Measurements from ENCODE around the gene SFI1.
"Not testable (repeated sequence)": the region's sequence is repeated elsewhere in the genome, so short reads cannot be mapped to it uniquely, and the experiment has no call there.

Gene SFI1

DNA sequence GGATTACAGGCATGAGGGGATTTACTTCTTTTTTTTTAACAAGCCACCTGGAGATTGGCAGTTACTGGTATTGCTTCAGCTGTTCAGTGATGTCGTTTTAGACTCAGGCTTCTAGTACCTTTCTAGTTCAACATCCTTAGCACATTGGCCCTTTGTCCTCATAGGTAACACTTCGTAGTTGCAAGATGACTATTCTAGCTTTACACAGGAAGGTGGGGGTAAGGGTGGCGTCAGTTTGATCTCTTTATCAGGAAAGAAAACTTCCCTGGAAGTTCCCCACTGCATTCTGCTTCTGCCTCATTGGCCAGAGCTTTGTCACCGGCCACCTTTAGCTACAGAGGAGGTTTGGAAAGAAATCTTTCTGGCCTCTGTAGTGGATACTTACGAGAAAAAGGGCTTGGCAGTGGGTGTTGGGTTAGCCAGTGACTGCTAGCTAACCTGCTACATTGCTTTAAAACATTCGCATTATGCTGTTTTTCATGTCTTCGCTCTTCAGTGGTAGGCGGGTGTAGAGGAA is 40.7 kb downstream of the SFI1 start:
- no peak overlapping the region for H3K27ac ChIP-seq (ENCODE audit: insufficient read depth in 1 of 2, low read depth in 1 of 2, low read length in 2 of 2, poor library complexity in 1 of 2, severe bottlenecking in 2 of 2)
- H3K4me1 ChIP-seq (ENCODE audit: control extremely low read depth in 1 of 4, control insufficient read depth in 4 of 4, insufficient read depth in 4 of 4, low read length in 3 of 4), result no peaks in the 10 kb centered on the region
- 88% methylated on average over 7 of the region's 8 CpGs for whole genome bisulfite sequencing (ENCODE audit: insufficient coverage)
- H3K27me3 ChIP-seq (replicated peaks in 2 of 5; ENCODE audit: control insufficient read depth in 4 of 5, insufficient read depth in 5 of 5, low read length in 4 of 5), result no peaks in the 10 kb centered on the region
- POLR2A ChIA-PET, result no interaction called here
- H3K36me3 ChIP-seq (ENCODE audit: control insufficient read depth in 4 of 4, insufficient read depth in 4 of 4, low read length in 3 of 4), result peaks cover 6 to 23% (median 8%) of the 10 kb centered on the region in 4 experiments
- H3K4me3 ChIP-seq (ENCODE audit: control insufficient read depth in 1 of 7, extremely low read depth in 1 of 7, insufficient read depth in 4 of 7, low read depth in 2 of 7, low read length in 6 of 7), result no peak overlapping the region
- H3K9me3 ChIP-seq (ENCODE audit: control extremely low read depth in 1 of 5, control insufficient read depth in 4 of 5, insufficient read depth in 2 of 5, low read depth in 1 of 5, low read length in 4 of 5), result no peaks in the 10 kb centered on the region
- DNase-seq, result no peak
- CTCF ChIA-PET, result interaction anchor here (0.8 kb wide), 1 partner anchor 12 kb away, joined by 3 read pairs; no protein-coding TSS in a partner anchor

DNA sequence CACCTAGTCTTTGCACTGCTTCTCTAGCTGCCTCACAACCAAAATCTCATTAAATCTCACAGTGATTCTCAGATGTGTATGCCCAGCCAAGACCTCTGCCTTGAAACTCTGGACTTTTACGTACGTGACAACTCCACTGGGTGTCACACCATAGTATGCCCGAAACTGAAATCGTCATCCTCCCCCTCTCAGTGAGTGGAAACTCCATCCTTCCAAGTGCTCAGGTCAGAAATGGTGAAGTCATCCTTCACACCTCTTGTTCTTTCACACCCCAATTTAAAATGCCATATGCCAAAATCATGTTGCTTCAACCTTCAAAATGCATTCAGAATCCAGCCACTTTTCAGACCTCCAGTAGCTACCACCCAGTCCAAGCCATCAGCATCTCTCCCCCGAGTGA is 42.5 kb downstream of the SFI1 start:
- no peaks in the 10 kb centered on the region for H3K27me3 ChIP-seq (replicated peaks in 2 of 5; ENCODE audit: control insufficient read depth in 4 of 5, insufficient read depth in 5 of 5, low read length in 4 of 5)
- H3K9me3 ChIP-seq (ENCODE audit: control extremely low read depth in 1 of 5, control insufficient read depth in 4 of 5, insufficient read depth in 2 of 5, low read depth in 1 of 5, low read length in 4 of 5), result no peaks in the 10 kb centered on the region
- DNase-seq, result no peak
- POLR2A ChIA-PET, result no interaction called here
- no peak overlapping the region for H3K4me3 ChIP-seq (ENCODE audit: control insufficient read depth in 1 of 7, extremely low read depth in 1 of 7, insufficient read depth in 4 of 7, low read depth in 2 of 7, low read length in 6 of 7)
- CTCF ChIA-PET, result no interaction called here
- no peak overlapping the region for H3K27ac ChIP-seq (ENCODE audit: insufficient read depth in 1 of 2, low read depth in 1 of 2, low read length in 2 of 2, poor library complexity in 1 of 2, severe bottlenecking in 2 of 2)
- no peaks in the 10 kb centered on the region for H3K4me1 ChIP-seq (ENCODE audit: control extremely low read depth in 1 of 4, control insufficient read depth in 4 of 4, insufficient read depth in 4 of 4, low read length in 3 of 4)
- 91% methylated on average over 4 of the region's 5 CpGs for WGBS (ENCODE audit: insufficient coverage)
- peaks cover 6 to 19% (median 7%) of the 10 kb centered on the region in 4 experiments for H3K36me3 ChIP-seq (ENCODE audit: control insufficient read depth in 4 of 4, insufficient read depth in 4 of 4, low read length in 3 of 4)

DNA sequence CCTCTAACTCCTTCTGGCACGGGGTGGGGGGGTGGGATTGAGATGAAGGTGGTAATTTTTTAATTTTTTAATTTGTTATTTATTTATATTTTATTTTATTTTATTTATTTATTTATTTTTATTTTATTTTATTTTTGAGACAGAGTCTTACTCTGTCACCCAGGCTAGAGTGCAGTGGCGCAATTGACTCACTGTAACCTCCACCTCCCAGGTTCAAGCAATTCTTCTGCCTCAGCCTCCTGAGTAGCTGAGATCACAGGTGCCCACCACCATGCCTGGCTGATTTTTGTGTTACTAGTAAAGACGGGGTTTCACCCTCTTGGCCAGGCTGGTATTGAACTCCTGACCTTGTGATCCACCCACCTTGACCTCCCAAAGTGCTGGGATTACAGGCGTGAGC is 43.8 kb downstream of the SFI1 start:
- H3K4me1 ChIP-seq (ENCODE audit: control extremely low read depth in 1 of 4, control insufficient read depth in 4 of 4, insufficient read depth in 4 of 4, low read length in 3 of 4); H3K27me3 ChIP-seq (replicated peaks in 2 of 5; ENCODE audit: control insufficient read depth in 4 of 5, insufficient read depth in 5 of 5, low read length in 4 of 5); POLR2A ChIA-PET; H3K4me3 ChIP-seq (ENCODE audit: control insufficient read depth in 1 of 7, extremely low read depth in 1 of 7, insufficient read depth in 4 of 7, low read depth in 2 of 7, low read length in 6 of 7); H3K9me3 ChIP-seq (ENCODE audit: control extremely low read depth in 1 of 5, control insufficient read depth in 4 of 5, insufficient read depth in 2 of 5, low read depth in 1 of 5, low read length in 4 of 5); H3K27ac ChIP-seq (ENCODE audit: insufficient read depth in 1 of 2, low read depth in 1 of 2, low read length in 2 of 2, poor library complexity in 1 of 2, severe bottlenecking in 2 of 2); DNase-seq: not testable (repeated sequence)
- peaks cover 6 to 19% (median 8%) of the 10 kb centered on the region in 4 experiments for H3K36me3 ChIP-seq (ENCODE audit: control insufficient read depth in 4 of 4, insufficient read depth in 4 of 4, low read length in 3 of 4)
- WGBS (ENCODE audit: insufficient coverage), result 100% methylated on average over 3 of the region's 4 CpGs
- CTCF ChIA-PET, result interaction anchor here (0.6 kb wide), 1 partner anchor 22 kb away, joined by 4 read pairs; no protein-coding TSS in a partner anchor

DNA sequence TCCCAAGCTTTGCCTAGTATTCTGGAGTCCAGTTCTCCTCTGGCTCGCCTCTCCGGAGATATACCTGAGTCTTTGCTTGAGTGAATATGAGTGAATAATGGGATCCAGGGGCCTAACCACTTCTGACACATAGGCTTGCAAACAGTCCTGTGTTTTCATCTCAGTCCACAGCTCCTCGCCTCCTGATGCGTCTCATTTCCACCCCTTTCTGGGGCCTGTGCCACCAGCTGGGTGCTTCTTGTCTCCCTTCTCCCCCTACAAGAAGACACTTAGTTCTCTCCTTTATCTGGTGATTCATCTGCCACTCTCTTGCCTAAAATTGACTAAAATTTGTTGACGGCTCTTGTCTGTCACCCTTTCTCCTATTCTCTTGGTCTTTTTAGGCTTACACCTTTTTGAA is 44.6 kb downstream of the SFI1 start:
- CTCF ChIA-PET, result no interaction called here
- Histone ChIP-seq H3K9me3 (ENCODE audit: control extremely low read depth in 1 of 5, control insufficient read depth in 4 of 5, insufficient read depth in 2 of 5, low read depth in 1 of 5, low read length in 4 of 5) (no peaks in the 10 kb centered on the region), H3K4me3 (ENCODE audit: control insufficient read depth in 1 of 7, extremely low read depth in 1 of 7, insufficient read depth in 4 of 7, low read depth in 2 of 7, low read length in 6 of 7) (no peak overlapping the region), H3K27me3 (replicated peaks in 2 of 5; ENCODE audit: control insufficient read depth in 4 of 5, insufficient read depth in 5 of 5, low read length in 4 of 5) (no peaks in the 10 kb centered on the region), H3K4me1 (ENCODE audit: control extremely low read depth in 1 of 4, control insufficient read depth in 4 of 4, insufficient read depth in 4 of 4, low read length in 3 of 4) (no peaks in the 10 kb centered on the region), H3K27ac (ENCODE audit: insufficient read depth in 1 of 2, low read depth in 1 of 2, low read length in 2 of 2, poor library complexity in 1 of 2, severe bottlenecking in 2 of 2) (no peak overlapping the region), H3K36me3 (ENCODE audit: control insufficient read depth in 4 of 4, insufficient read depth in 4 of 4, low read length in 3 of 4) (peaks cover 6 to 16% (median 8%) of the 10 kb centered on the region in 4 experiments)
- no peak for DNase-seq
- 97% methylated on average over 4 of the region's 5 CpGs for WGBS (ENCODE audit: insufficient coverage)
- POLR2A ChIA-PET, result no interaction called here

DNA sequence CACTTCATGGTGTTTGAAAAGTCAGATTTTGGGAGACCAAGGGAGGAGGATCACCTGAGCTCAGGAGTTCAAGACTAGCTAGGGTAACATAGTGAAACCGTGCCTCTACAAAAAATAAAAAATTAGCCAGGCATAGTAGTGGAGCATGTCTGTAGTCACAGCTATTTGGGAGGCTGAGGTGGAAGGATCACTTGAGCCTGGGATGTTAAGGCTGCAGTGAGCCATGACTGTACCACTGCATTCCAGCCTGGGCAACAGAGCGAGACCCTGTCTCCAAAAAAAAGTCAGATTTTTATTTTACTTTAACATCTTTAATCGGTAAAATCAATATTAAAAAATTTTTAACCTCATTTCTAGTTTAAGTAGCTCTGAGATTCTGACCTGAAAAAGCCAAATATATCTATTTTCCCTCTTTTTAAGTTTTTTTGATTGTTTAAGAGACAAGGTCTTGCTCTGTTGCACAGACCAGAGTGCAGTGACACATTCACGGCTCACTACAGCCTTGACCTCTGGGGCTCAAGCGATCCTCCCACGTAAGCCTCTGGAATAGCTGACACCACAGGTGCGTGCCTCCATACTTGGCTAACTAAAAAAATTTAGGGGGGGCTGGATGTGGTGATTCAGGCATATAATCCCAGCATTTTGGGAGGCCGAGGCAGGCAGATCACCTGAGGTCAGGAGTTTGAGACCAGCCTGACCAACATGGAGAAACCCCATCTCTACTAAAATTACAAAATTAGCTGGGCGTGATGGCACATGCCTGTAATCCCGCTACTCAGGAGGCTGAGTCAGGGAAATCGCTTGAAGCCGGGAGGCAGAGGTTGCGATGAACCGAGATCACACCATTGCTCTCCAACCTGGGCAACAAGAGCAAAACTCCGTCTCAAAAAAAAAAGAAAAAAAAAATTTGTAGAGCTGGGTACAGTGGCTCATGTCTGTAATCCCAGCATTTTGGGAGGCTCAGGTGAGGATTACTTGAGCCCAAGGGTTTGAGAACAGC is 48.4 kb downstream of the SFI1 start:
- no peaks in the 10 kb centered on the region for H3K4me1 ChIP-seq (ENCODE audit: control extremely low read depth in 1 of 4, control insufficient read depth in 4 of 4, insufficient read depth in 4 of 4, low read length in 3 of 4)
- H3K9me3 ChIP-seq (ENCODE audit: control extremely low read depth in 1 of 5, control insufficient read depth in 4 of 5, insufficient read depth in 2 of 5, low read depth in 1 of 5, low read length in 4 of 5), result no peaks in the 10 kb centered on the region
- peaks cover 2 to 12% (median 9%) of the 10 kb centered on the region in 4 experiments for H3K36me3 ChIP-seq (ENCODE audit: control insufficient read depth in 4 of 4, insufficient read depth in 4 of 4, low read length in 3 of 4)
- POLR2A ChIA-PET, result no interaction called here
- CTCF ChIA-PET, result interaction anchor here (0.8 to 2.3 kb wide), 5 partner anchors 9 to 426 kb away, joined by 3 to 8 read pairs (median 3); no protein-coding TSS in a partner anchor
- no peak overlapping the region for H3K27ac ChIP-seq (ENCODE audit: insufficient read depth in 1 of 2, low read depth in 1 of 2, low read length in 2 of 2, poor library complexity in 1 of 2, severe bottlenecking in 2 of 2)
- no peak for DNase-seq
- no peaks in the 10 kb centered on the region for H3K27me3 ChIP-seq (replicated peaks in 2 of 5; ENCODE audit: control insufficient read depth in 4 of 5, insufficient read depth in 5 of 5, low read length in 4 of 5)
- no peak overlapping the region for H3K4me3 ChIP-seq (ENCODE audit: control insufficient read depth in 1 of 7, extremely low read depth in 1 of 7, insufficient read depth in 4 of 7, low read depth in 2 of 7, low read length in 6 of 7)
- 99% methylated on average over 6 of the region's 15 CpGs for WGBS (ENCODE audit: insufficient coverage)

DNA sequence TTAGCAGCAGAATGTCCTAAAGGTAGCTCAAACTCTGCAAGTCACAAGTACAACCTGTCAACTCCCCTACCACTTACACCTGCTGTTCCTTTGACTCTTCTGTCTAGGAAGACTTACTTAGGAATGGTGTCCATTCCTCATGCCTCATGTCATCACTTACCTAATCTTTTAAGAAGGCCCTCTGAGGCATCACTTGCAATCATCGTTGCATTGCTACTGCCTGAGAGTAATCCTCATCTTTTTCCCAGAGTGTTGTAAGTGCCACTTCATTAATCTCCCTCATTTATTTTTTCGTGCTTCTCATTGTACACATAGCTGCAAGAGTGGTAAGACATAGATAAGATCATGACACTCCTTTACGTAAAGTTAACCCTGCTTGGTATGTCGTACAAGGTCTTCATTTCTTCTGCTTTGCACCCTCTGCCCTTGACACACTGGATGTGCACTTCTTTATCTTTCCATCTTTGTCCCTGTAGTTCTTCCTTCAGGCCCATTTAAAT is 54.6 kb downstream of the SFI1 start:
- CTCF ChIA-PET, result no interaction called here

More for the DNA sequence above, 54.6 kb downstream of the SFI1 start:
- Histone ChIP-seq H3K9me3 (ENCODE audit: control extremely low read depth in 1 of 5, control insufficient read depth in 4 of 5, insufficient read depth in 2 of 5, low read depth in 1 of 5, low read length in 4 of 5) (no peaks in the 10 kb centered on the region), H3K36me3 (ENCODE audit: control insufficient read depth in 4 of 4, insufficient read depth in 4 of 4, low read length in 3 of 4) (peaks cover 6 to 27% (median 19%) of the 10 kb centered on the region in 4 experiments), H3K4me3 (ENCODE audit: control insufficient read depth in 1 of 7, extremely low read depth in 1 of 7, insufficient read depth in 4 of 7, low read depth in 2 of 7, low read length in 6 of 7) (no peak overlapping the region), H3K4me1 (ENCODE audit: control extremely low read depth in 1 of 4, control insufficient read depth in 4 of 4, insufficient read depth in 4 of 4, low read length in 3 of 4) (peaks cover 0 to 4% (median 2%) of the 10 kb centered on the region in 4 experiments), H3K27me3 (replicated peaks in 2 of 5; ENCODE audit: control insufficient read depth in 4 of 5, insufficient read depth in 5 of 5, low read length in 4 of 5) (no peaks in the 10 kb centered on the region), H3K27ac (ENCODE audit: insufficient read depth in 1 of 2, low read depth in 1 of 2, low read length in 2 of 2, poor library complexity in 1 of 2, severe bottlenecking in 2 of 2) (no peak overlapping the region)
- WGBS (ENCODE audit: insufficient coverage), result 94% methylated on average over 3 of the region's 4 CpGs
- POLR2A ChIA-PET, result interaction anchor here (0.6 kb wide), 1 partner anchor 65 kb away, joined by 4 read pairs; no protein-coding TSS in a partner anchor
- no peak for DNase-seq

Measured in common myeloid progenitor, CD34-positive (primary cell).